GM18508 (cell line): ENCODE measurements around the gene TMEM37.

Experiments
- ATAC-seq: cut with Tn5 transposase; IDR thresholded peaks from one replicate; pipeline ENCODE4 v1.9.1; 2021; ENCODE audit warnings: moderate number of reproducible peaks; ENCODE audit not compliant: insufficient read depth, unreplicated experiment

TMEM37 gene

DNA sequence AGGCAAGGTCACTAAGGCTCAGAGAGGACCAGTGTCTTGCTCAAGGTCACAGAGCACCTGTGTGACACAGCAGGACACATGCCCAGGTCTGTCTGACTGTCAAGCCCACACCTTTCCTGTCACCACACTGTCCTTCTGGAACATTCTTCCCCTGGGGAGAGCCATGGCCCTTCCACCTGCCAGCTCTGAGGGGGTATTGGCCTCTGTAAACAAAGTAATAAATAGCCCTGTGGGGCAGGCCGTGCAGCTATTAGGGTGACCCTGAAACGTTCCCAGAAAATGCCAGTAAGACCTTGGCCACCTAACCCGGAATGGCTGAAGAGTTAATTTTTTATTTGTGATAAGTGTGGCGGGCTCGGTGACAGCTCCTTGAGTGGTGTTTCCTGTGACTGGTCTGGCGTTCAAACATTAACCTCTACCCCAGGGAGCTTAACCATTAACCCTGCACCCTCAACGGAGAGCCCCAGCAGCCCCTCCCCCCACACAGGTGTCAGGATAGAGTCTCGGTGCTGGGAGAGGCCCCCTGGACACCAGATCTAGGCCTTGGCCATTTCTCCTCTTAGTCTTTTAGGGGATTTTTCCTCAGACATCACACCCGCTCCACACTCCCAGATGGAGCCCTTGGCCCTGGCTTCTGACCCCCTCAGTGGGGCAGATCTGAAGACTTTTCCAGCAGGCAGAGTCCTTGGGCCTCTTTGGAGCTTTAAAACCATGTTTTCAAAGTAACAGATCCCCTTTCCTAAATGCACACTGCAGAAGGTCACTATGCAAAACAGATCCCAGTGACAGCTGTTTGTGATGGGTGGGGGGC is 56.0 kb downstream of the TMEM37 start:
- peak; percentile 76 for ATAC-seq
